ENCODE results near the gene FHOD3. TPM values are rescaled to one million over a fixed set of nuclear protein-coding genes. Genes with fewer than 3 reads are reported as not detected.

The FHOD3 gene
- total RNA-seq (2011; cell fraction: chromatin; rRNA removed; ENCODE audit: low replicate concordance), result not detected in 2 replicates
- not detected in 2 replicates for total RNA-seq (2011; cell fraction: nucleolus; rRNA removed)
- not detected in 2 replicates for total RNA-seq (2011; cell fraction: nucleoplasm; rRNA removed)
- total RNA-seq (2014; rRNA removed) (not detected in 2 replicates), total RNA-seq (2014; rRNA removed; fragmentation: Illumina TruSeq; extraction: Trizol) (not detected in 2 replicates), total RNA-seq (2015; rRNA removed; fragmentation: Illumina TruSeq; extraction: Trizol) (not detected in 2 replicates), total RNA-seq (2021) (0.11 TPM in 1 of 2 replicates, not detected in the other), polyA plus RNA-seq (2011; rRNA removed) (not detected in 2 replicates), polyA plus RNA-seq (2014; fragmentation: Illumina TruSeq; extraction: Trizol) (not detected in 2 replicates), polyA plus RNA-seq (2014; fragmentation: Nextera tagmentation; extraction: Ambion mirVana) (not detected), polyA plus RNA-seq (2014; rRNA removed) (not detected in 2 replicates), polyA minus RNA-seq (2011; rRNA and poly(A)+ RNA removed) (not detected in 2 replicates), Bru-seq, nascent RNA (percentile 8 among the genes with signal in this experiment), BruChase-seq, experiment 1, labeled RNA remaining after a 2-hour chase (percentile 7 among the genes with signal in this experiment), BruChase-seq, experiment 2, labeled RNA remaining after a 6-hour chase (percentile 10 among the genes with signal in this experiment)
- not detected in 2 replicates for polyA plus RNA-seq (2011; cell fraction: cytosol; rRNA removed)
- polyA plus RNA-seq (2011; cell fraction: nucleus; rRNA removed), result not detected in 2 replicates
- polyA plus RNA-seq (2012), result 0.08 TPM in 1 of 2 replicates, not detected in the other
- polyA minus RNA-seq (2011; cell fraction: cytosol; rRNA and poly(A)+ RNA removed), result not detected in 2 replicates
- not detected in 2 replicates for polyA minus RNA-seq (2011; cell fraction: nucleus; rRNA and poly(A)+ RNA removed)
- long read RNA-seq, experiment 1, result 0 reads
- long read RNA-seq, experiment 2, result 0 reads
- long read RNA-seq, experiment 3, result 0 reads

- WGBS (ENCODE audit: insufficient coverage, low coverage, missing lambda C conversion rate), result 4% methylated on average over 39 of the region's 91 CpGs
- H3K79me2 ChIP-seq (ENCODE audit: control insufficient read depth, insufficient read depth, low read length), result no peaks in the 10 kb centered on the region
- no peaks in the 10 kb centered on the region for H3K36me3 ChIP-seq (ENCODE audit: control insufficient read depth, insufficient read depth, low read length)
- H3K4me3 ChIP-seq, result peak within 1 kb of the TSS; percentile 26
- no peaks in the 10 kb centered on the region for H3K9me1 ChIP-seq (ENCODE audit: control insufficient read depth, insufficient read depth, low read length)
- H3K4me2 ChIP-seq (ENCODE audit: insufficient read depth, low read length), result peak within 1 kb of the TSS; percentile 46
- ChIA-PET POLR2A (interaction anchor here (0.6 to 1.2 kb wide), 2 partner anchors 112 to 1468 kb away, joined by 3 to 4 read pairs; no protein-coding TSS in a partner anchor), CTCF (ENCODE audit: low intra/inter-chr PET ratio) (no interaction called here)
- in situ Hi-C loops (cut with MboI) (no loop called here), intact Hi-C loops (cut with micrococcal nuclease) (loop anchor here (5.0 kb wide), 1 partner anchor 275 kb away; no protein-coding TSS in a partner anchor)
- H4K20me1 ChIP-seq (replicated peaks; ENCODE audit: control insufficient read depth, insufficient read depth, low read length), result peaks cover 6% of the 10 kb centered on the region; the same call in 1 of the 2 replicates
- H2AFZ ChIP-seq (ENCODE audit: low read depth, low read length), result peak within 1 kb of the TSS; percentile 53
- no peaks in the 10 kb centered on the region for H3K9me3 ChIP-seq (replicated peaks; ENCODE audit: control insufficient read depth, insufficient read depth, low read depth, low read length)
- peak; percentile 80 for ATAC-seq
- peak; percentile 28 to 90 (median 83) for DNase-seq (ENCODE audit: extremely low read depth in 1 of 4, low spot score in 3 of 4)
- peak within 1 kb of the TSS in 1 of 2 experiments; percentile 78; a peak in 2 of 4 replicates for H3K9ac ChIP-seq (ENCODE audit: insufficient read depth in 1 of 2, low read depth in 2 of 2, low read length in 2 of 2)
- FAIRE-seq, result no peak
- H3K4me1 ChIP-seq (replicated peaks in 1 of 2; ENCODE audit: control insufficient read depth in 2 of 2, insufficient read depth in 2 of 2, low read length in 2 of 2), result peaks cover 0 to 20% of the 10 kb centered on the region in 2 experiments; a peak in 4 of 5 replicates
- no peak within 1 kb of the TSS for H3K27ac ChIP-seq (ENCODE audit: extremely low read depth, low read depth, low read length)
- BruUV-seq (replicated peaks), result no TSS peak
- peaks cover 33 to 39% of the 10 kb centered on the region in 2 experiments for H3K27me3 ChIP-seq (ENCODE audit: control insufficient read depth in 2 of 2, insufficient read depth in 2 of 2, low read length in 2 of 2)
- TF ChIP-seq PCBP1 (IDR thresholded peaks at IDR 0.05; ENCODE audit: low read depth, low read length, poor library complexity, severe bottlenecking) (no peak), ZNF431 (CRISPR knock-in tag; IDR thresholded peaks at IDR 0.05) (no peak), CBX1 (IDR thresholded peaks at IDR 0.05; ENCODE audit: low read depth) (no peak), TBP (optimal IDR thresholded peaks at IDR 0.05; ENCODE audit: low read depth, low read length) (peak; percentile 29), CREB1 (IDR thresholded peaks at IDR 0.05) (no peak), CREB1 (CRISPR knock-in tag; IDR thresholded peaks at IDR 0.05) (no peak), DDX20 (tag; IDR thresholded peaks at IDR 0.05; ENCODE audit: low read depth) (no peak), BHLHE40 (IDR thresholded peaks at IDR 0.05; ENCODE audit: low read length) (peak; percentile 56; the same call in 1 of the 2 replicates)
Measured at GRCh38 chr18:36297417-36298125, at the start of gene FHOD3. FHOD3 (plus strand) TSS chr18:36297713; CDS start chr18:36297836, 123 bp downstream.

Measured in K562 (cell line).